K562 (cell line): ENCODE data around the gene KCNK6.

ENCODE experiments used
- KDM1A ChIP-seq, 2 experiments: fragments of 450-650 bp; IDR thresholded peaks; 2 replicates each; pipeline ENCODE4 v1.6.1; 2016; ENCODE audit warnings: mild to moderate bottlenecking in 2 of 2
- MAFK ChIP-seq: IDR thresholded peaks from 2 replicates; pipeline ENCODE4 v1.6.1; 2011; ENCODE audit warnings: low read length, improper control_type of control experiment

- no peak for TF ChIP-seq MAFK
- peak; percentile 46 to 78; a peak in 3 of 4 replicates for TF ChIP-seq KDM1A (IDR thresholded peaks at IDR 0.05)
Observed at GRCh38 chr19:38360839-38361631, 41.4 kb downstream of the KCNK6 start.
